ENCODE results near the gene APCDD1.
"Not testable (repeated sequence)": the region's sequence is repeated elsewhere in the genome, so short reads cannot be mapped to it uniquely, and the experiment has no call there.

The APCDD1 gene

DNA sequence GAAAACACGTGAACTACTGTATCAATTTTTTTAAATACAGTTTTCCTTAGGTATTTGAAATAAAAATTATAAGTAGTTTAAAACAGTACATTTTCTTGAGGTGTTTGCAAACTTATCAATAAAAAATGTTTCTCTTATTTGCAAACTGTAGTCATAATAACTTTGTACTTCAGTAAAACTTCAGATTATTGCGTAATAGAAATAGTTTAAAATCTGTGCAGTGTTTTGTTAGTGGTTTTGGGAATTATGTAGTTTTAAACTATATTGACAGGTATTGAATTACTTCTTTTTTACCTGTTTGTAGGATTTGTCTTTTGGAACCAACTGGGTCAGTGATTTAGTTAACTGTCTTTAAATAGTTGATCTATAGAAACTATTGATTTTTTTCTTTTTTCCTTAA lies 78.7 kb downstream of the APCDD1 start:
- no peaks in the 10 kb centered on the region for H3K9me3 ChIP-seq (ENCODE audit: control insufficient read depth, low read length)
- DNase-seq = no peak
- H3K4me3 ChIP-seq (ENCODE audit: insufficient read depth, low read depth, low read length, poor library complexity, severe bottlenecking) = no peak overlapping the region
- no peaks in the 10 kb centered on the region for H3K27me3 ChIP-seq (replicated peaks; ENCODE audit: control insufficient read depth, insufficient read depth, low read length, poor library complexity, severe bottlenecking)
- H3K4me1 ChIP-seq (ENCODE audit: control insufficient read depth, insufficient read depth, low read length, poor library complexity, severe bottlenecking) = no peaks in the 10 kb centered on the region
- H3K27ac ChIP-seq (ENCODE audit: insufficient read depth, low read length, poor library complexity, severe bottlenecking) = no peak overlapping the region
- H3K36me3 ChIP-seq (ENCODE audit: control insufficient read depth, insufficient read depth, low read length) = peaks cover 6% of the 10 kb centered on the region

DNA sequence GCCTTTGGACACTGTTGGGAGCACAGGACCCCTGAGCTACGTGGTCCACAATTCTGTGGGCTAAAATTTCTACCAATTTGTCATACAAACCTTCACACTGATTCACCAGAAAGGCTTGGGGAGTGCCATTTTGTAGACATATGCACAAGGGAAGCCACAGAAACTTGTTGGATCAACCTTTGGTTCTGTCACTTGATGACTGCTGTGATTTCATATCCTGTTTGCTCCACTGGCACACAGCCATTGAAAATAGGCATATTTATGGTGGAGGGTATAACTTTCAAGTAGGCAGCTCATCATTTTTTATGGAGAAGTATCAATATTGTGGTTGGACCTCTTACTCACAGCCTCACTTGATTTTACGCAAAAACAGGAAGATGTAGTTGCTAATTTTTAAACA lies 81.8 kb downstream of the APCDD1 start:
- peaks cover 21% of the 10 kb centered on the region for H3K36me3 ChIP-seq (ENCODE audit: control insufficient read depth, insufficient read depth, low read length)
- H3K4me3 ChIP-seq (ENCODE audit: insufficient read depth, low read depth, low read length, poor library complexity, severe bottlenecking) = no peak overlapping the region
- no peak for DNase-seq
- H3K27me3 ChIP-seq (replicated peaks; ENCODE audit: control insufficient read depth, insufficient read depth, low read length, poor library complexity, severe bottlenecking) = no peaks in the 10 kb centered on the region
- H3K4me1 ChIP-seq (ENCODE audit: control insufficient read depth, insufficient read depth, low read length, poor library complexity, severe bottlenecking) = no peaks in the 10 kb centered on the region
- H3K27ac ChIP-seq (ENCODE audit: insufficient read depth, low read length, poor library complexity, severe bottlenecking) = no peak overlapping the region
- no peaks in the 10 kb centered on the region for H3K9me3 ChIP-seq (ENCODE audit: control insufficient read depth, low read length)

DNA sequence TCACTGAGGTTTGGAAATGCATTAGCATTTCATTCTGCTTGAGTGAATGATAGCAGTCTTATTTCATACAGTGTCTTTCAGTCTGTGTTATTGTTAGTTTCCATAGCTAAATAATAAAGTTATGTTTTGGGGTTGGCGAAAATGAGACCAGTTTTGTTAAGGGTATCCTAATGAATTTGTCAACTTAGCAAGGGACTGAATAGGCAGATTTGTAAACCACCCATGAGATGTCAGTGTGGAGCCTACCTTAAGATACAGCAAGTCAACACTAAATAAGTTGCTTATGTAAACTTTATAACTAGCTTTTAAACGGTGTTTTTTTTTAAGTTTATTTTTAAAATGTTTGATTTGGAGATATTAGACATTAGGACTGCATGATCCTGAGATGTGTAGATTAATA lies 83.3 kb downstream of the APCDD1 start:
- H3K27me3 ChIP-seq (replicated peaks; ENCODE audit: control insufficient read depth, insufficient read depth, low read length, poor library complexity, severe bottlenecking) = no peaks in the 10 kb centered on the region
- H3K4me3 ChIP-seq (ENCODE audit: insufficient read depth, low read depth, low read length, poor library complexity, severe bottlenecking) = no peak overlapping the region
- peaks cover 32% of the 10 kb centered on the region for H3K36me3 ChIP-seq (ENCODE audit: control insufficient read depth, insufficient read depth, low read length)
- no peak overlapping the region for H3K27ac ChIP-seq (ENCODE audit: insufficient read depth, low read length, poor library complexity, severe bottlenecking)
- no peaks in the 10 kb centered on the region for H3K4me1 ChIP-seq (ENCODE audit: control insufficient read depth, insufficient read depth, low read length, poor library complexity, severe bottlenecking)
- H3K9me3 ChIP-seq (ENCODE audit: control insufficient read depth, low read length) = no peaks in the 10 kb centered on the region
- no peak for DNase-seq

DNA sequence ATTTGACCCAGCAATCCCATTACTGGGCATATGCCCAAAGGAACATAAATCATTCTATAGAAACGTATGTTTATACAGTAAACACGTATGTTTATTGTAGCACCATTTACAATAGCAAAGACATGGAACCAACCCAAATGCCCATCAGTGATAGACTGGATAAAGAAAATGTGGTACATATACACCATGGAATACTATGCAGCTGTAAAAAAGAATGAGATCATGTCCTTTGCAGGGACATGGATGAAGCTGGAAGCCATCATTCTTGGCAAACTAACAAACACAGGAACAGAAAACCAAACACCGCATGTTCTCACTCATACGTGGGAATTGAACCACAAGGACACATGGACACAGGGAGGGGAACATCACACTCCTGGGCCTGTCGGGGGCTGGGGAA lies 84.7 kb downstream of the APCDD1 start:
- peaks cover 37% of the 10 kb centered on the region for H3K36me3 ChIP-seq (ENCODE audit: control insufficient read depth, insufficient read depth, low read length)

More for the DNA sequence above, 84.7 kb downstream of the APCDD1 start:
- not testable (repeated sequence) for H3K4me1 ChIP-seq (ENCODE audit: control insufficient read depth, insufficient read depth, low read length, poor library complexity, severe bottlenecking); H3K4me3 ChIP-seq (ENCODE audit: insufficient read depth, low read depth, low read length, poor library complexity, severe bottlenecking); H3K9me3 ChIP-seq (ENCODE audit: control insufficient read depth, low read length); DNase-seq; H3K27ac ChIP-seq (ENCODE audit: insufficient read depth, low read length, poor library complexity, severe bottlenecking); H3K27me3 ChIP-seq (replicated peaks; ENCODE audit: control insufficient read depth, insufficient read depth, low read length, poor library complexity, severe bottlenecking)

Measured in effector memory CD4-positive, alpha-beta T cell (primary cell).